H4 (cell line): ENCODE measurements around the gene MAGEA6. TPM values are rescaled to one million over a fixed set of nuclear protein-coding genes. Genes with fewer than 3 reads are reported as not detected.
A peak's percentile ranks its signal among the peaks of the same experiment; 100 is the strongest.
"Not testable (repeated sequence)": the region's sequence is repeated elsewhere in the genome, so short reads cannot be mapped to it uniquely, and the experiment has no call there.

Experiments
- DNase-seq: peaks from one replicate; pipeline ENCODE4 v3.0.0-alpha.2; 2015; ENCODE audit warnings: low spot score
- total RNA-seq: library from RNA; depleted of rRNA; stranded (reverse); fragments of >200 nt; shearing (Covaris generic); gene quantifications from 2 replicates; pipeline ENCODE4 v1.2.3, GENCODE V29; 2014; rRNA removed

Gene MAGEA6, protein sequence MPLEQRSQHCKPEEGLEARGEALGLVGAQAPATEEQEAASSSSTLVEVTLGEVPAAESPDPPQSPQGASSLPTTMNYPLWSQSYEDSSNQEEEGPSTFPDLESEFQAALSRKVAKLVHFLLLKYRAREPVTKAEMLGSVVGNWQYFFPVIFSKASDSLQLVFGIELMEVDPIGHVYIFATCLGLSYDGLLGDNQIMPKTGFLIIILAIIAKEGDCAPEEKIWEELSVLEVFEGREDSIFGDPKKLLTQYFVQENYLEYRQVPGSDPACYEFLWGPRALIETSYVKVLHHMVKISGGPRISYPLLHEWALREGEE
- 65.0 and 82.7 TPM in 2 replicates for total RNA-seq

GRCh38 chrX:152769549-152770289 is at the start of gene MAGEA6:
TSS of gene MAGEA6 (minus strand) at chrX:152769689. CDS start at chrX:152767650, 2,039 bp downstream.
- not testable (repeated sequence) for DNase-seq

DNA sequence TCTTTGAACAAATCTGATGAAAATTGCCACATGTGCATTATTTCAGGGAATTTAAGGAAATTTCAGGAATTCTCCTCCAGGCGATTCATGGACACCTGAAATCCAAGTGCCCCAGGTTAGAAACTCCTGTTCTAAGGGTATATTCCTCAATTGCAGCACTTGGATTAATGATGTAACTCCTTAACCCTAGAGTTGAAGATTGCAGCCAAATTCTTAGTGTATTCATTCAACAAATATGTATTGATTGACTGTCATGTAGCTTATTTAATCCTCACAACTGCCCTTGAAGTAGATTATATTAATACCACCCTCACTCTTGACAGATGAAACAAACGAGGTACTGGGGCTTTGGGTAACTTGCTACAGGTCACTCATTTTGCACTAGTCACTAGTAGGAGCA is 49.8 kb upstream of the MAGEA6 start:
- no peak for DNase-seq

GRCh38 chrX:152818356-152818755 is 48.9 kb upstream of the MAGEA6 start:
- no peak for DNase-seq

DNA sequence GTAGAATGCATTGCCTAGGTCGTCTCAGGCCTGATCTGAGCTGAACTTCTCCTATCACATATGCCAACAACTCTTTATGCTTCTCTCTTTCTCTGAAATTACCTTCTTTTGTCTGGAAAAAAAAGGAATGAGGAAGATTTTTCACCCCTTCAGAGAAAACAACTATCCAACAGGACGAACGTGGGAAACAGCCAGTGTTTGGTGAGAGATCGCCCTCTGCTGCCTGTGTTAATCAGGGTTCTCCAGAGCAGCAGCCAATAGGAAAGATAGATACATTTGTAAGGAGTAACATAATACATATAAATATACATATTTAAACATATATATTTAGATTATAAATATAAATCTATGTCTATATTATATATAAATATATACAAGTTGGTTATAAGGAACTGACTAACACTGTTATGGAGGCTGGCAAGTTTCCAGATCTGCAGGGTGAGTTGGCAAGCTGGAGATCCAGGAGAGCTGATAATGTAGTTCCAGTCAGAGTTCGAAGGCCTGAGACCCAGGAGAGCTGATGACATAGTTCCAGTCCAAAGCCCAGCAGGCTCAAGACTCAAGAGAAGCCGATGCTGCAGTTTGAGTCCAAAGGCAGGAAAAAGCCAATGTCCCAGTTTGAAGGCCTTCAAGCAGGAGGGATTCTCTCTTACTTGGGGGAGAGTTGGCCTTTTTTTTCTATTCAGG is 47.7 kb upstream of the MAGEA6 start:
- peak; percentile 41 for DNase-seq

DNA sequence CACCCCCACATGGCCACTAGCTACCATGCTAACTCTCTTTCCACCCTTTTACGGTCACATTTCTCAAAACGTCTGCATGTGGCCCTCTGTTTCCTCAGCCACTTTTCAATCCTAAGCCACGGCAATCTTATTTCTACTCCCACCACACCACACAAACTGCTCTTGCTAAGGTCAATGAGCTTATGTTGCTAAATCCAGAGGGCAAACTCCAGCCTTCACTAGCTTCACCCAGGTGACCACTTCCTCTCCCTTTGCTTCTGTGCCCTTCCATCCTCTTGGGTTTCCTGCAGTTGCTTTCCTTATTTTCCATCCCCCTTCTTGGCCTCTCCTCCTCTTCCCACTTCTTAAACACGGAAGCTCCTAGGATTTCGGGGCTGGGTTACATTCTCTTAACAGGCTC is 44.6 kb upstream of the MAGEA6 start:
- no peak for DNase-seq

- DNase-seq = no peak
Observed at GRCh38 chrX:152813206-152813605, 43.7 kb upstream of the MAGEA6 start.

DNA sequence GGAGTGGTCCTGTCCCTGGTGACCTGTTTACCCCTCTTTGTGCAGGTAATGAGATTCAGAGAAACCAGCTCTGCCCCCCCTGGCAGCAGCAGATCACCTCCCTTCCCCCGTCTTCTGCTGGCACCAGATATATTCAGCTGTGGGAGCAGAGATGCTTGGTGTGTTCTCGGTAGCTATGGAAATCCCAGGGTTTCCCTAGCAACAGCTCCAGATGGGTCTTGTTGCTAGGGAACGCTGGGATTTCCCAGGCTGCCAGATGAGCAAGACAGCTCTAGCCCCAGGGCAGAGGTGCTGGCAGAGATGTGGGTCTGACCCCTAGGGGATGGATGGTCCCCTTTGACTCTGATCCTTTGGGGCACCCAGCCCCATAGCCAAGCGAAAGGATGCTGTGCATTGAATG is 40.9 kb upstream of the MAGEA6 start:
- DNase-seq = no peak

DNA sequence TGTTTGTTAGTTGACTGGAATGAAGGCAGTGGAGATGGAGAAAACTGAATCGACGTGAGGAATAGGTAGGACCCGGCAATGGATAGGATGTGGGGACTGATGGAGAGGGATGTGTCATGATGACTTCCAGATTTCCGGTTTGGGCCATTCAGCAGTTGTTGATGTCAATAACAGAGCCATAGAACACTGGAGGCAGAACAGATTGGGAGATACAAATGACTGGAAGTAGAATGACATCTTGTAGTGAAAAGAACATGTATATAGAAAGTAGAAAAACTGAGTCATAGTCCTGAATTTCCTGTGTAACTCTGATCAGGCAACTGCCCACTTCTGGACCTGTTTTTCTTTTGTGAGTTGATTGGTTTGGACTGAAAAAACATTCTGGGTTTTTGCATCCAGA is 36.5 kb upstream of the MAGEA6 start:
- no peak for DNase-seq

GRCh38 chrX:152798945-152799344 is 29.5 kb upstream of the MAGEA6 start:
- DNase-seq = no peak

DNA sequence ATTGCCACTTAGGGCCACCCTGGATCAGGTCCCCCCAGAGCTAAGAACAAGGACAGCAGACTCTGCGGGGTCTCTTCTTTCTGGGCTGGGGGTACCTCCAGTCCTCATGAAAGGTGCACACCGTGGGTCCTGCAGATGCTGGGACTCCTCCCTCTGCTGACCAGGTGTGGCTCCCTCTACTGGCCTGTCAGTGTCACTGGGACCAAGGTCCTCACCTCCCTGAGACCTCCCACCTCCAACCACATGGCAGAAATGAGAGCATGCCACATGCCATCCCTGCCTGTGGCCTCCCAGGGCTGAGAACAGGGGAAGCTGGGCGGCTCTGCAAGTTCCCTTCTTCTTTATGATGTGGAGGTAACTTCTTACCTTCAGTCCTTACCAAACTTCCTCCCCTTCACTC is 17.6 kb upstream of the MAGEA6 start:
- DNase-seq = not testable (repeated sequence)

- DNase-seq = not testable (repeated sequence)
Observed at GRCh38 chrX:152766562-152766961, 2.9 kb downstream of the MAGEA6 start.

GRCh38 chrX:152761582-152761981 is 7.9 kb downstream of the MAGEA6 start:
- not testable (repeated sequence) for DNase-seq

- not testable (repeated sequence) for DNase-seq
Observed at GRCh38 chrX:152759544-152759943, 9.9 kb downstream of the MAGEA6 start.

DNA sequence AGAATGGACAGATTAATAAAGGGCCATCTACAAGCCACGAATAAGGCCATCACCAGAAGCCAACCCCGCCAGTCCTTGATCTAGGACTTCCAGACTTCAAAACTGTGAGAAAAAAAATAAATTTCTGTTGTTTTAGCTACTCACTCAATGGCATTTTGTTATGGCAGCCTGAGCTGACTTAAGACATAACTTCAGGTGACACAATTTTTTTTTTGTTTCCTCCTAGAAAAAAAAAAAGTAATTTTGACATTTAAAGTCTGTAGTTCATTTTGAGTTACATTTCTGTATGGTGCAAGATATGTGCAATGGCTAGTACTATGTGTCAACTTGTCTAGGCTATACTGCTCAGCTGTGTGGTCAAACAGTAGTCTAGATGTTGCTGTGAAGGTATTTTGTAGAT is 10.6 kb downstream of the MAGEA6 start, which contains the start of gene CSAG3:
CSAG3 (plus strand) TSS at position 301 of the 400 bp plus-strand sequence.
- not testable (repeated sequence) for DNase-seq

GRCh38 chrX:152754871-152755270 is 14.6 kb downstream of the MAGEA6 start:
- not testable (repeated sequence) for DNase-seq

DNA sequence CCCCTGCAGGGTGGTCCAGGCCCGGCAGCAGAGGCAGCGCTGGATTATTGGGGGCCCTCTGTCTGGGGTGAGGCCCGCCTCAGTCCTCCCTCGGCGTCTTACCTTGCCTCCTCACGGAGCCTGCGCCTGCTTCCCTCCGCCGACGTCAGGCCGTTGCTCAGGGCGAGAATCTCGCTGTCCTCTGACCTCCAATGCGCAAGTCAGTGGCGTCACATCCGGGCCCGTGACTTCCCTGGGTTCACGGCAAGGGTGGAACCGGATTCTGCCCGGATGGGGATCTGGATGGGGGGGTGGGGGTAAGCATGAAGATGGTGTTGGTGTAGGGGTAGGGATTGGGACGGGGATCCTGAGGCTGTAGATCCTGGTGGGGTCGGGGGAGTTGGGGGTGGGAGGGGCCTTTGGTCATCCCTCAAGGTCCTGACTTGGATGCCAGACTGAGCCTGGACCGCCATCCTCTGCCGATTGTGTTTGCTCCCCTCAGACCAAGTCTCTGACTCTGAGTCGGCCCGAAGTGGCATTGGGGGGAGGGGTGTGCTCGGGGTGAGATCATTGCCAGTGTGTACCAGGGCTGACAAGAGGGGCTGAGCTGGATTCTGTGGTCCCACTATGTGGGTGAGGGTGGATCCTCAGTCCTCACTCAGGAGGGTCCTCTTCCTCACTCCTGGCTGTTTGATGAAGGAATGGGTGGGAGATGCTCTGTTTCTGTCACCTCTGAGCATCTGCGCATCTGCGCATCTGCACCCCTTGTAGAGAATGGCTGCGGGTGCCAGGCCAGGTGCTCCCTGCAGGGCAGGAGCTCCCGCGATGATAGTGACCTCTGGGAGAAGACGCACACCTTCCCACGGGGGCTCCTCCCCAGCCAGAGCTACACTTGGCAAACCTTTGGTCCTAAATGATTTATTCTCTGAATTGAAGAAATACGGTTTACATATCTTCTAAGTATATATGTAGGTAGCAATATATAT is 15.5 kb downstream of the MAGEA6 start, which contains the start of gene MAGEA2:
MAGEA2 (minus strand) TSS at position 157 of the 965 bp plus-strand sequence. CDS start 2,479 bp downstream, outside the sequence.
- not testable (repeated sequence) for DNase-seq

DNA sequence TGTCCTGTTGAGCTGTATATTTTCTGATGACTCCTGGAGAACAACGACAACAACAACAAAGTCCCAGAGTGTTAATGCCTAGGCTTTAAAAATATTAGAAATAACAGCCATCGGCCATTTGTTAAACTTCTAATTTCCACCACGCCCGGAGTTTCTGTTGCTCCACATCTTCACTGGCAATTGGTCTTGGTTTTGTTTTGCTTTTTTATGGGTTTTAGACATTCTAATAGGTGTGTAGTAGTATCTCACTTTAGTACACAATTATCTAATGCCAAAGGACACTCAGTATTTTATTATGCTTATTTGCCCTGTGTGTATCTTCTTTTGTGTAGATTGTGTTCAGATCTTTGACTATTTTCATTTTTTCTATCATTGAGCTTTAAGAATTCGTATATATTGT is 30.9 kb downstream of the MAGEA6 start:
- no peak for DNase-seq

GRCh38 chrX:152736528-152736927 is 33.0 kb downstream of the MAGEA6 start:
- DNase-seq = not testable (repeated sequence)

DNA sequence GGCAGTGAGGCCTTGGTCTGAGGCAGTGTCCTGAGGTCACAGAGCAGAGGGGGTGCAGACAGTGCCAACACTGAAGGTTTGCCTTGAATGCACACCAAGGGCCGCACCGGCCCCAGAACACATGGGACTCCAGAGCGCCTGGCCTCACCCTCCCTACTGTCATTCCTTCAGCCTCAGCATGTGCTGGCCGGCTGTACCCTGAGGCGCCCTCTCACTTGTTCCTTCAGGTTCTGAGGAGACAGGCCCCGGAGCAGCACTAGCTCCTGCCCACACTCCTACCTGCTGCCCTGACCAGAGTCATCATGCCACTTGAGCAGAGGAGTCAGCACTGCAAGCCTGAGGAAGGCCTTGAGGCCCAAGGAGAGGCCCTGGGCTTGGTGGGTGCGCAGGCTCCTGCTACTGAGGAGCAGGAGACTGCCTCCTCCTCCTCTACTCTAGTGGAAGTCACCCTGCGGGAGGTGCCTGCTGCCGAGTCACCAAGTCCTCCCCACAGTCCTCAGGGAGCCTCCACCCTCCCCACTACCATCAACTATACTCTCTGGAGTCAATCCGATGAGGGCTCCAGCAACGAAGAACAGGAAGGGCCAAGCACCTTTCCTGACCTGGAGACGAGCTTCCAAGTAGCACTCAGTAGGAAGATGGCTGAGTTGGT is 33.5 kb downstream of the MAGEA6 start:
- DNase-seq = no peak

DNA sequence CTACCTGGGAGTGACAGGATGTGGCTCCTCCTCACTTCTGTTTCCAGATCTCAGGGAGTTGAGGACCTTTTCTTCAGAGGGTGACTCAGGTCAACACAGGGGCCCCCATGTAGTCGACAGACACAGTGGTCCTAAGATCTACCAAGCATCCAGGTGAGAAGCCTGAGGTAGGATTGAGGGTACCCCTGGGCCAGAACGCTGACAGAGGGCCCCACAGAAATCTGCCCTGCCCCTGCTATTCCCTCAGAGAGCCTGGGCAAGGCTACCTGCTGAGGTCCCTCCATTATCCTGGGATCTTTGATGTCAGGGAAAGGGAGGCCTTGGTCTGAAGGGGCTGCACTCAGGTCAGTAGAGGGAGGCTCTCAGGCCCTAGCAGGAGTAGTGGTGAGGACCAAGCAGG is 34.4 kb downstream of the MAGEA6 start:
- DNase-seq = no peak
